GM19463 (cell line): ENCODE results near the gene NRCAM.

ENCODE experiments used
- ATAC-seq: cut with Tn5 transposase; IDR thresholded peaks from one replicate; pipeline ENCODE4 v1.9.1; 2021; ENCODE audit warnings: mild to moderate bottlenecking, moderate library complexity; ENCODE audit not compliant: unreplicated experiment

NRCAM gene

DNA sequence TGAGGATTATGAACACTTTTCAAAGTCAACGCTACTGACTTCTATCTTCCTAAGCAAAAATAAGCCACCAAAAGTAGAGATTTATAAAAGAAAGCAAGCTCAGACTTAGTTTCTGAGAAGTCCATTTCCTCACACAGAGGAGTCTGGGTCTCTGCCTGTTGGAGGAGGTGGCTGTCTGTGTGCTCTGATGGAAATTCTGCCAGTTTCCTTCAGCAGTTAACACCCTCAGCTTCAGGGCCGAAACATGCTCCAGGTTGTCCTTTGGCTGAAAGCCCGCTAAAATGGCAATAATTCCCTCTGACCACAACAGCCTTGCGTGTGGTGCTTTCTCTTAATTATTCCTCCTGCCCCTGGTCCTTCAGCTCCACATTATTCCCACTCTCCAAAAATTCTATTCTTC lies 198.3 kb downstream of the NRCAM start:
- no peak for ATAC-seq

DNA sequence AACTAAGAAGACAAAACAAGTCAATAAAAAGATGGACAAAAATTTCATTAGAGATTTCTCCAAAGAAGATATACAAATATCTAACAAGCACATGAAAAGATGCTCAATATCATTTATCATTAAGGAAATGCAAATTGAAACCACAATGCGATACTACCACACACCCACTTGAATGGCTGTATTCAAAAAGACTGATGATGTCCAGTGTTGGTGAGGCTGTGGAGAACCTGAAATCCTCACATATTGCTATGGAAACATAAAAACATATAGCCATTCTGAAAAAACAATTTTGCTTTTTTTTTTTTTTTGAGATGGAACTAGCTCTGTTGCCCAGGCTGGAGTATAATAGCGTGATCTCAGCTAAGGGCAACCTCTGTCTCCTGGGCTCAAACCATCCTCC lies 202.0 kb downstream of the NRCAM start:
- ATAC-seq: no peak

DNA sequence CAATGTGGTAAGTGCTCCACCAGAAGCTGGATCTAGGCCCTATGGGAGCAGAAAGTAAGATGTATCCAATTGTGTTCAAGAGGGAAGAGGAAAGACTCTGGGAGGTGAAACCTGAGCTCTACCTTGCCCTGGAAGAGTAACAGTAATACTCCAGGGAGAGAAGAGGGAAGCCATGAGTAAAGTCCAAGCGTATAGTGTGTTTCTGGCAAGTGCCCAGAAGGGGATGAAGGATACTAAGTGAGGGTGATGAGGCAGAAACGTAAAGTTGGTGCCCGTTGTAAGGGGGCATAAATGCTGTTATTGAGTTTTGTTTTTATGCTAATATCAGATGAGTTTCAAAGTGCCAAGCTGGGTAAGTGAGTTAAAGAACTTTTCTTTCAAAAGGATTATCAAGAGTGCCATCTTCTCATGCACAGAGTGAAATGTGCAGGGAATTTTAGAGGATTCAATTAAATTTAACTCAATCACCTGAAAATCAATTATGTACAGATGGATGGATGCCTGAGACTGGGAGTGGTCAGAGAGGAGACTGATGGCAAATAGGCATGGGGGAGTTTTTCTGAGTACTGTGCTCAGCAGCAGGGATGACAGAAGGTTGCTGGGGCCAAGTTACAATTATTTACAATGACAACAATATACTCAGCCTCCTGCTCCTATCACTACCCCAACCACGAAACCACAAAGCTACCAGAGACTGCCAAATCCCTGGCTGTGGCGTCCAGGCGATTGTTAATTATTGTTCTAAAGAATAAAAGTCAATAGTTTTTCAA lies 202.8 kb downstream of the NRCAM start:
- ATAC-seq: no peak

DNA sequence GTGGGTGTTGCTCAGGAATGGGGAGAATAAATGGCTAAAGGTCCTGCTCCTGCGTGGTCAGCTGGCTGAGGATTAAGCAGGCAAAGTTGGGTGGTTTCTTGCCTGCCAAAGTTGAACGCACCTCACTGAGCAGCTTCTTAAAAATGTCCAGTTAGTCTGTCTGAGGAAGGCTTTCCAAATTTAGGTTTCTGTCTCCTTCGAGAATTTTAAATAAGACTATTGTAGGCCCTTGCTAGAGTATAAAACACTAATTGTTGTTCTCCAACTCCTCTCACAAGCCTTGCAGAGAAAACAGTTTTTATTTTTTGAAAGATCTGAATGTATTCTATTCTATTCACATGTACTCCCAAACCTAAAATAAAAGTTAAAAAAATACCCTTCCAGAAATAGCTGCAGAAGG lies 204.1 kb downstream of the NRCAM start:
- no peak for ATAC-seq

DNA sequence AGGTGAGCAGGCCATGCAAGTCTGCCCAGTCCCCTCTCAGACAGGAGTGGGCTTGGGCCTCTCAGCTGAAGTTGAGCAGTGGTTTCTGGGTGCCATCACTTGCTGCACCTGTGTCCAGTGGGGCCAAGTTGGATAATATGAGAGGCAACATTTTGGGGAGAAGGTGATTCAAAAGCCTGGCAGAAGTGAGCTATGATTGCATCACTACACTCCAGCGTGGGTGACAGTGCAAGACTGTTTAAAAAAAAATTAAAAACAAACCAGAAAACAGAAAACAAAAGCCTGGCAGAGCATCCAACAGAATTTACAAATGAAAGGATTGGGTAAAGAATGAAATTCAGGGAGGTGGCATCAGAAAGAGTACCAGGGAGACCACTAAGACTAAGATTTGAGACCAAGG lies 204.5 kb downstream of the NRCAM start:
- no peak for ATAC-seq

DNA sequence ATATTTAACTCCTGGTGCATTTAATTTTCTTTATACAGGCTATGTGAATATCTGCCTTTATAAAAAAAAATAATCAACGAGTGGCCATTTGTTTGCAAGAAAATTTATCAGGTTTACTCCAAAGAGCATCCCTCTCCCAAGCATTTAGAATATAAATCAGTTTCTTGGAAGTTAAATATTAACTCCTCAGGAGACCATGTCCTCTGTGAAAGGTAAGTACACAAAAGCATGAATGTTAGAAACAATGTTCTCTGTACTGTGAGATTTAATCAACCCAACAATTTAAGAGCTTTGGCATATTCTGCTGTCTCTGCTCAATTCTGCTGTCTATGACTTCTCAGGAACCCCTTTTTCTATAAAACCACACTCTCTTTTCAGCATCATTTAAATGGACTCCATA lies 206.8 kb downstream of the NRCAM start:
- ATAC-seq: no peak

DNA sequence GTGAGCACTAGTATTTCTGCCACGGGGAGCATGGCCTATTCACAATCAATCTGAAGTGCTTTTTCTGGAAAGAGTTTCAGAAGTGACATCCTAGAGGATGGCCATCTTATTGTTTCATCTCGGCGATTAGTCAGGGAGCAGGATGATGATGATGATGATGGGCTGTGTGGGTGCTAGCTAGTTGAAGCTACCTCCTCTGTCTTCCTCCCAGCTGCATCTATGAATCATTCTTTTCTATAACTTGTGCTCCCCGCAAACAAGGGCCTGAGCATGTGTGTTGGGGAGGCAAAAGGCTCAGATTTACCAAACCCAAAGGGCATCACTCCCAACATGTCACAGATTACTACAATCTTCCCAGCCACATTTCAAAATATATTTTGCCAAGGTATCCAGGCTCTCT lies 207.4 kb downstream of the NRCAM start:
- no peak for ATAC-seq

DNA sequence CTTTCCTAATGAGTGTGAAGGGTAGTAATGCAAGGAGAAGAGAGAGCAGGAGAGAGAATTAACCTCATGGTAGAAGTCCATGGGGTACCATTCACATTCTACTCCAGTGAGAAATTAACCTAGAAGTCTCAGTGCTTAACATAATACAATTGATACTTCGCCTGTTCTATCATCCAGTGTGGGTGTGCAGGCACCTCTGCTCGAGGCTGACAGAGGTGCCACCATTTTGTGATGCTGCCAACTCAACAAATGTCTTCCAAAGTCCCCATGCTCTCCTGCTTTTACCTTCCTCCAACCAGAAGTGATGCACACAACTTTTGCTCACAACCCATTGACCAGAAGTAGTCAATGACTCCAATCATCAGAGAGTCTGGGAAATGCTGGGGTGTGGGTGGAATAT lies 207.8 kb downstream of the NRCAM start:
- no peak for ATAC-seq

DNA sequence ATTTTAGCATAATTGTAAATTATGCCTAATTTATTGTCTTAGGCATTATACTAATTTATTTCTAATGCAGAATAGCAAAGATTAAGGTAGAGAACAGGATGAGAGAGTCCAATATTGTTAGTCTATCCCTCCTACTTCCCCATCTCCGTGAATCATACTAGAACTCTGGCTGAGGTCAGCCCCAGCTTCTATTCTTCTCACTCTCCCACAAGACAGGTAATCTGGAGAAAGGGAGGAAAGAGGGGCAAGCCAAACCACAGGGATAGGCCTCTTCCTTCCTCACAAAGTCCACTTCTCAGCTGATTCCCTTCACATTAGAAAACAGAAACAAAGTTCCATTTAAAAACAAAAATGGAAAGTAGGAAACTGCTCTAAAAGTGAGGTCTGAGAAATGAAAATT lies 208.6 kb downstream of the NRCAM start:
- no peak for ATAC-seq

DNA sequence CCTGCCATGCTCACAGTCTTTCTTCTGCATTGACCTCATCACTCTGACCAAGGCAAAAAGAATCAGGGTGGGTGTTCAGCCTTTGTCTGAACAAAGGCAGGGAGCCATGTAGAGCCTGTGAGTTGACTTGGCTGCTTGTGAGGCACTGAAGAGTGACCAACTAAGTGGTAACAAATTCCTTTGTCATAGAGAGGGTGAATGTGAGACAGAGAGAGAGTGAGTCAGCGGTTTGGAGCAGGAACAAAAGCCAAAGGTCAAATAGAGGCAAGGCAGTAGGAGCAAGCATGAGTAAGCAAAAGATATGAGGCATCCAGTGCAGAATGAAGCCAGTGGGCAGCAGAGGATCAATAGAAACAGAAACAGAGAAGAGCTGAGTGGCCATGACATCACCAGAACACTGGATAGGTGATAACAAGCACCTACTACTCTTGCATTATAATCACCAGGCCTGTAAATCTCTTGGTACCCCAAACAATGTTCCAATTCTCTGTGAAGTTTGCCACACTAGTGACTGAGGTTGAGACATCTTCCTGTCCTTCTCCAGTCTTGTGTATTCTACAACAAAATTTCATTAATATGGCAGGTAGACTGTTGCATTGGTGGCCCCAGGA lies 209.9 kb downstream of the NRCAM start:
- ATAC-seq: peak; percentile 83

DNA sequence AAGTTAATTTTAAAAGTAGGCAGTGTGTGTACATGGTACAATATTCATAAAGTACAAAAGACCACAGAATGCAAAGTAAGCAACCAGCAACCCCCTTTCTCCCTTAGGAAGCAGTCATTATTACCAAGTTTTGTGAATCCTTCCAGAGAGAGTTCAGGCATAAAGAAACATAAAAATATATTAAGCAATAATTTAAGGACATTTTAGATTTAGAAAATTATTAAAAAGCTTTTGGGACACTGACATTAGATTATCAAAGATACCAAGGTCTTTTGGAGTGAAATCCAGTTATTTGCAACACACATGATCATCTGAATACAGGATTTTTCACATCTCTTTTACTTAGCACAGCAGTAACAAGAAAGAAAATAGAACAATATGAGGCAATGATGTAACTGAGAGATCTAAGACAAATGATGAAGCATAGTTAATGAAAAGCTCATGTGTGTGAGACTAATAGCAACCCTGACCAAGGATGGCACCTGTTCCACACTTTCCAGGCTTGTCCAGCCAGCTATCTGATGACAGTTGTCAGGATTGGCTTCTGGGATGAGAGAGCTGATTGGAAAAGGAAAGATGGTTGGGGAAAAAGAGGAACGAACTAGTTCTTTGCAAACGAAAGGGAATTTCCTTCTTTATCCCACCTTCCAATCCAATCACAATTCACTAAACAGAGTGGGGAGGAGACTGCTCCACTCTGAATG lies 210.6 kb downstream of the NRCAM start:
- no peak for ATAC-seq

DNA sequence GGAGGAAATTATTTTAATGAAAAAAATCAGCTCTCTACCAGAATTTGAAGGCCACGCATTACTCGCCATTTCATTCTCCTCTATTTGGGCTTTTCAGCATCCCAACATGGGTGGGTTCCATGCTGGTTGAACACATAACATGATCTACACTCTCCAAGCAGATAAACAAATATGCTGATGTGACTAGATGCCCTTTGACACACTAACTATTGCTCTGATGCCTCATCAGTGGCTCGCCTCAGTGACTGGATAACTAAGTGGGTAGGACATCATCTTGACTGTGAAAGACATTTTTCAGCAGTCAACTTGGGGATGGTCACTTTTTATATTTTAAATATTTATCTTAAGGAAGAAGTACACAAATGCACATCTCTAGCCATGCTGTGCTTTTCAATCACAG lies 212.1 kb downstream of the NRCAM start:
- no peak for ATAC-seq

DNA sequence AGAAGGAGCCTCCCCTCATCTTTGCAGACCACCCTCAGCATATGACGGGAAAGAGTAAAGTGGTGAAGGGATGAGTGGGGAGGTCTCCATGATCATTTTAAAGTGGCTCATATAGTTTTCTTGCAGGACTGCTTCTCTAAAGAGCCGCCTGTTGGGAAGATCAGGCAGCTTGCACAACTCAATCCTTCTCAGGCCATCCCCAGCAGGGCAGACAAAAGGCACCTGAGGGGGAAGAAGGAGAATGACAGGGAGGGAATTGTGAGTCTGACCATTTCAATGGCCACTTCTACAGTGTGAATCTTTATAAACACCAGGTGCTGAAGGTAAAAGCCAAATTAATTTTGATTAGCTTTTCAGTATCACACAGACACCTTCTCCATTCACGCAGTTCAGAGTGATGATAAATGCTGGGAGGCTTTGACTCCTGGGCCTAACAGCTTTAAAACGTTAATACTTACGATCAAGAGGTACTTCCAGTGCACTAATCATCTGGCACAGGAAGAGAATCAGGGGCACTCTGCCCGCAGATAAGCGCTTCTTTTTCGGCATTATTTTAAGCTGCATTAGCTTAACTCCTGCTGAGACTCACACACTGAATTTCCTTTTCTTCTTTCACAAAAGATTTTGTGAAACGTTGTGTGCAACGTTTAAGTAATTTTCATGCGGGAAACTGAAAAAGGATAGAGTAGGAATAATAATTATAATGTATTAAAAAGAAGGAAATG lies 216.6 kb downstream of the NRCAM start:
- ATAC-seq: no peak

DNA sequence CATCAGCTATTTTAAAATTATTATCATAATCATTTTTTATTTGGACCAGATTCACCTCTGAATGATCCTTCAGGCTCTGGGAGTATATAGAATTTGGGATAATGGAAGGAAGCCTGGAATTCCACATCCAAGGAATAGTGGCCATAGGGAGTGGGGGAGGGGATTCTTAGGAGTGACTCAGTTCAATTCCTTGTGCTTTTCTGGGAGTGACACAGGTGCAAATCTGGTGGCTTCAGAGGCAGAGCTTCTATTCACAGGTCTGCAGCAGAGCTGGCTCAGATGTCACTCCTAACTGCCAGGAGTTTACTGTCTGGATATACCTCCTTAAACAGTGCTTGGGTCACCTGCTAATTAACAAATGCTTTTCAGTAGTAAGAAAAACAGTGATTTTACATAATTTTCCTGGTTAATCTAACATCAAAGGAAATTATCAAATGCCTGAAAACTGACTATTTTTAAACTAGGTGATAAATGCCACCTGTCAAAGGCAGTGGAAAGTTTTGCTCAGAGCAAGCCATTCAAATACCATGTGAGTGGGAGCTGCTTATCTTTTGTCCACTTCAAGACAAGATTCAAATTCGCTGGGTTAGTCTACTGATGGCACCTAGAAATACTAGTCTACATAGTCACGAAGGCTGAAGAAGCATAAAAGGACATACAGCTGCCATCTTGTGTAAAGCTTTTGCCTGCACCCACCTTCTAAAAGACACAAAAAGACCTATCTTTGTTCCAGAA lies 219.4 kb downstream of the NRCAM start:
- ATAC-seq: no peak

DNA sequence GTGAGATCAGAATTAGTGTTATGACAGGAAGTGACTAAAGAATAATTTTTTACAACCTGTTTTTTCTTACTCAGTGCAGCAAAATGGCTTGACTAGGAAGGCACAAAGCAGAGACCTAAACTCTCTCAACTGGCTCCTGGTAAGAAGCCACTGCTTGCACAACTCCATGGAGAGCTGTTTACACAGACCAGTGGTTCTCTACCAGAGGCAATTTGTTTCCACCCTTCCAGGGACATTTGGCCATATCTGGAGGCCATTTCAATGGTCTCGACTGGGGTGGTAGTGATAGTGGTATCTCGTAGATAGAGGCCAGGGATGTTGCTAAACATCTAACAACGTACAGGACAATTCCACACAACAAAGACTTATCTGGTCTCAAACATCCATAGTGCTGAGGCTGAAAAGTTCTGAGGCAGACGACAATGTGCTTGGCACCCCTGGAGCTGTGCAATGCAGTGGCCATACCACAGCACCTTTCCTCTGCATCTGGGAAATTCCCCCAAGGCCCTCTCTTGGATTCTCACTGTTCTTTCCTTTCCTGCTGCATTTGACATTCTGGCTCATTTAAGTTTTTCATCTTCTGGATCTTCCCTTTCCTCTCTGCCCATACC lies 220.7 kb downstream of the NRCAM start:
- ATAC-seq: no peak

DNA sequence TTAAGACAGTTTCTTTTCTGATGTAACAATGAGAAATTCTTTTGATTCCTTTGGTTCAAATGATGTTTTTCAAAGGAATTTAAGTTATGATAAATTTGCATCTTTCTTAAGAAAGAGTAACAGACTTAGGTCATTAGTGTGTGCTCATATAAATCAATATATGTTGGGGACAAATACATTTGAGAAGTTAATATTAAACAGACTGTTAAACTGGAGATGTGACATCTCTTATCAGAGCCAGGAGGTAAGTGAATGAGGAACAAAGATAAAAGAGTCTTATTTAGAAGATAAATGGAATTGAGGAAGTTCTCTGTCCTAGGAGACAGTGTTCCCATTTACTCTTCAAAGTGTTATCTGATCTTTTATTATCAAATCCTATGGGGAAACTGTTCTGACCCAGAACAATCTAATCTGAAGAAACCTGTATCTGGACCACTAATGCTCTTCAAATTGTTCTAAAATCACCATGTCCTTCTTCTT lies 221.2 kb downstream of the NRCAM start:
- ATAC-seq: no peak

DNA sequence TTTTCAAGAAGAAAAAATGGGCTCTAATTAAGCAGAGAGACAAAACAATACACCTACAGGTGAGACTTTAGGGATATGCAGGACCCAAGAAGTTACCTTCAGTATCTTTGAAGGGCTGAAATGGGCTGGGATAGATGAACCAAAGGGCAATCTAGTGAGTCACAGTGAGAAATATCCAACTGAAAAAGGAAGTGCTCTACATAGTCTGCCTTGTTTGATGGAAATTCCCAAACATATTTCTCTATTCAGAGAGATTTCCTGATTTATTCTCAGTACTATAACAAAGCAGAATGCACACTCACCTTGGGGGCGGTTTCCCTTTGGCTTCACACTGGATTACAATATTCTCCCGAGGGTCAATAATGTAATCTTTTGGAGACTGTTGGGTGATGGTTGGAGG lies 222.0 kb downstream of the NRCAM start:
- no peak for ATAC-seq

DNA sequence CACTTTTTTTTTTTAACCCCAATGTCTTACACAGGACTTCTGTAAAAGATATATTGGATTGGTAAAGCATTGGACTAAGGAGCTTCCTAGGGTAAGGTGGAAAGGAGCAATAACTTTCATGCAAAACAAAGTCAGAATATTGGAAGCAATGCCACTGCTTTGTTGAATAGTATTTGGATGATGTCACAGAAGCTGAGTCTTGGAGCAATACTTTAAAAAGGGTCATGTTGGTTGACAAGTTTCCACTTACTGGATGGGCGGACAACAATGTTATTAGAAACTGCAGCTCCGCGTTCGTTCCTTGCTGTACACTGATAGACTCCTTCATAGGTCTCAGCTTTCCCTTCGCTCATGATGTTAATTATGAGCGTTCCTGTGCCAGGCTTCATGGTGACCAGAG lies 224.2 kb downstream of the NRCAM start:
- ATAC-seq: no peak

DNA sequence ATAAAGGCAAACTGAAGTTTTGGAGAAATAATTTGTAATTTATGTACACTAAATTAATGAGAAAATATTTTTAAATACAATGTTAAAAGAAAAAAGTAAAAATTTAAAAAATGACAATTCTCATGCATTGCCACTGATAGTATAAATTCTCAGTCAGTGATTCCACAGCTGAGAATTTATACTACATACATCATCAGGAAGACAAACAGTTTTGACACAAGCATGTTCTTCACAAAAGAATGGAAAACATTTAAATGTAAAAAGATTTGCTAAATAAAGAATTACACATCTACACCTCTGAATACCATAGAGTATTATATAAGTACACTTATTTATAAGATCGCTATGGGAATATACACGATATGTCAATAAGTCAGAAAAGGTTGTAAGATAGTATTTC lies 225.0 kb downstream of the NRCAM start:
- ATAC-seq: no peak

DNA sequence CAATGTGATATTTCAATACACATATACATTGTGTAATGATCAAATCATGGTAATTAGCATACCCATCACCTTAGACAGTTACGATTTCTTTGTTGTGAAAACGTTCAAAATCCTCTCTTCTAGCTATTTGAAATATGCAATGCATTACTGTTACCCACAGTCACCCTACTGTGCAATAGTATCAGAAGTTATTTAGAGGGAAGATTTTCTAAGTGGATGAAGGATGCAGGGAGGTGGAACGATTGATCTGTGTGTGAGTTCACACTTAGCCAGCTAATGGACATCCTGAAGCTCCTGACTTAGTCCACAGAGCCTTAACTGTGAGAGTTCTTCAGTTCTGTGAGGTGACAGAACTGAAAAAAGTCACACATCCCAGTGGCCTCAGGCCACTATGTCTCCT lies 228.9 kb downstream of the NRCAM start:
- ATAC-seq: no peak
